GM18909 (cell line): ENCODE measurements around the gene KCNK1.
A peak's percentile ranks its signal among the peaks of the same experiment; 100 is the strongest.

Experiments used
- ATAC-seq: cut with Tn5 transposase; IDR thresholded peaks from one replicate; pipeline ENCODE4 v1.9.1; 2021; ENCODE audit warnings: mild to moderate bottlenecking; ENCODE audit not compliant: unreplicated experiment, poor library complexity

KCNK1 gene

DNA sequence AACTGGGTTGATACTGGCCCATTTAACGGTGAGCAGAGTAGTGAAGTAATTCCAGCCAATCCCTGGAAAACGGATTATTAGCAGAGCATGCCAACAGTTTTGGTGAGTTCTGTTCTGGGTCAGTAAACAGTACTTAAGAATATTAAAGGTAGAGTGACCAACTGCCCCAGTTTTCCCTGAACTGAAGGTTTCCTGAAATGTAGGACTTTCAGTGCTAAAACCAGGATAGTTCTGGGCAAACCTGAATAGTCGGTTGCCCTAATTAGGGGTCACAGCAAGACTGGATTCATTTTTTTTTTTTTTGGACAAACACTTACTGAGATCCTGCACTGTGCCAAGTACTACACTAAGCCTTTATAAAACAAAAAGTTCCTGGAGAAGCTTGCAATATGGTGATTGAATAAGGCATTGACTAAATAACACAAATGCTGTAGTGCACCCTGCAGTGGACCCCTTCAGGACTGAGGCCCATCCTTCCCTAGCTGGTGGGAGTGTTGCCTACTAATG is 75.9 kb downstream of the KCNK1 start:
- ATAC-seq: no peak

DNA sequence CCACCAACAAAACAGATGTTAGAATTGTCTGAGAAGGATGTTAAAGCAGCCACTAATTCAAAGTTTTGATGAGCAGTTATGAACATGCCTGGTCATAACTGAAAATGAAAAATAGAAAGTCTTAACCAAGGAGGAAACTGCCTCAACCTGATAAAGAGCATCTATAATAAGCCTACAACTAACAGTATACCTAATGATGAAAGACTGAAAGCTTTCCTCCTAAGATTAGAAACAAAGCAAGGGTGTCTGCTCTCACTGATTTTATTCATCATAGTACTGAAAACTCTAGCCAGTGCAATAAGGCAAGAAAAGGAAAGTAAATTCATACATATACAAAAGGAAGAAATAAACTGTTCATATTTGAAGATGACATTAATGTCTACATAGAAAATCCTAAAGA is 82.0 kb downstream of the KCNK1 start:
- peak; percentile 51 for ATAC-seq

DNA sequence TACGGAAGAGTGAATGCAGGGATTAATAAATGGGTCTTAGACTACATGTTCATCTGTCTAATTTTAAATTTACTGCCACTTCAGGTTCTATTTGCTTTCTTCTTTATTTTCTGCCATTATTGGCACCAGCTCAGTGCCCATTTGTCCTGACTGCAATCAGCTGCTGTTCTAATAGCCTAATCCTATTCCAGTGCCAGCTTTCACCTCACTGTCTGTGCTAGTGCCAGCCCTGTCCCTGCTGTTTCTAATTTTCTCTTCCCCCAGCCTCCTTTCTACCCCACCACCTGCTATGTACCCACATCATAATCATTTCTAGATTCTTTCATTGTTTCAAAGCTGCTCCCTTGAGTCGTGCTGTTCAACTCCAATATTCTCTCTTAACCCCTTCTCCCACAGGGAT is 86.4 kb downstream of the KCNK1 start:
- no peak for ATAC-seq

DNA sequence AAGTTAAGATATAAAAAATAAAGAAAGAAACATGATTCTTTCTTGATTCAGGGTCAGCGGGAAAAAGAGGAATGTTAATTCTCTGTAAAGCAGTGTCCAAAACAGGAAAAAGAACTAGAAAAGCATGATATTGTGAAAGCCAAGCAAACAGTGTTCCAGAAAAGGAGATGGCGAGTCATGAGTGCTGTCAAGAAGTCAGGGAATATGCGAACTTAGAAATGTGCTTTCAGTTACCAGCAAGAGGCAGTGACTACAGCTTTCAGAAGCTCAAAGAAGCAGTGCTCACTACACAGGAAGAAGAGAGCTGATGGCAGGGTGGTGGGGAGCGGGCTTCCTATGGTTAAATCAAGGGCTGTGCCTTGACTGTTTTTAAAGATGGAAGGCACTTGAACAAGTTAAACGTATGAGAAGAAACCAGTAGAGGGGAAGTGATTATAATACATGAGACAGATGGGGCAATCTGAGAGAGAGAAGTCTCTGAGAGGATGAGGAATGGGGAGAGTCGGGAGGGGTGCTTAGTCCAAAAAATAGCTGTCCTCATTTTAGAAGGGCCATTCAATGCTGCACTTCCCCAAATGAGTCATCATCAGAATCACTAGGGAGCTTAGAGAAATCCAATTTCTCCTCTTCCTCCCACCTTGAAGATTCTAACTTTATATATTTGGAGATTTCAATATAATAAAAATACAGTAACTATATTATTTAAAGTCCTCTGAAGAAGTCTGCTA is 90.4 kb downstream of the KCNK1 start:
- ATAC-seq: no peak

DNA sequence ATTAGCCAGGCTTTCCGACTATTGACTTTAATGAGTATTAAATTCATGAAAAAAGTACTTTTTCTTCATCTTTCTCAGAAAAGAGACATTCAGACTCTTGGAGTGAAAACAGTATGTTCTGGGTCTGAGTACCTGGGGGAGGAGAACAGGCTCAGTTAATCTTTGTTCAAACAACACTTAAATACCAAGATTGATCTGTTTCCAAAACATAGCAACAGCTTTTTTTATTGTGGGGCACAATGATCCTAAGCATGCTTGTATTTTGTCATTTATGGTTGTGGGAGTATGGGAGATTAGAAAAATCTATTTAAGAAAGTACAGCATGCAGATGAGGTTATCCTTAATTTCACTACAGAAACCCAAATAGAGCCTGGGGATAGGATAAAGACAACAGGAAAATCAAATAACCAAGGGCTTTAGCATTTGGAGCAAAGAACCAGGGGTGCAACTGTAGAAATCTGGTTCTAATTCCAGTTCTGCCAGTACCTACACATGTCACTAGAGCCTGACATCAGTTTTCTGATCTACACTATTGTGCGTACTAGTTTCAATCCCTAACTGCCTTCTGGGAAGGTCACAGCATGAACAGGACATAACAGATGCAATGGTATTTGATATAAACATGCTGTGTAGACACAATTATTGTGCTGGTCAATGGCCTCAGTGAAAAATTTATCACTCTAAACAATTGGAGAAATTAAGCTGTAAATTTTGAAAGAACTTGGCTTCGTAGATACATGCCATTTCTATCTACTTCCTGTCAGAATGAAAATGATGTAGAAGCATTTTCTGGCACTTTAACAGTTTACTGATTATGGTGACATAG is 91.2 kb downstream of the KCNK1 start:
- ATAC-seq: no peak

DNA sequence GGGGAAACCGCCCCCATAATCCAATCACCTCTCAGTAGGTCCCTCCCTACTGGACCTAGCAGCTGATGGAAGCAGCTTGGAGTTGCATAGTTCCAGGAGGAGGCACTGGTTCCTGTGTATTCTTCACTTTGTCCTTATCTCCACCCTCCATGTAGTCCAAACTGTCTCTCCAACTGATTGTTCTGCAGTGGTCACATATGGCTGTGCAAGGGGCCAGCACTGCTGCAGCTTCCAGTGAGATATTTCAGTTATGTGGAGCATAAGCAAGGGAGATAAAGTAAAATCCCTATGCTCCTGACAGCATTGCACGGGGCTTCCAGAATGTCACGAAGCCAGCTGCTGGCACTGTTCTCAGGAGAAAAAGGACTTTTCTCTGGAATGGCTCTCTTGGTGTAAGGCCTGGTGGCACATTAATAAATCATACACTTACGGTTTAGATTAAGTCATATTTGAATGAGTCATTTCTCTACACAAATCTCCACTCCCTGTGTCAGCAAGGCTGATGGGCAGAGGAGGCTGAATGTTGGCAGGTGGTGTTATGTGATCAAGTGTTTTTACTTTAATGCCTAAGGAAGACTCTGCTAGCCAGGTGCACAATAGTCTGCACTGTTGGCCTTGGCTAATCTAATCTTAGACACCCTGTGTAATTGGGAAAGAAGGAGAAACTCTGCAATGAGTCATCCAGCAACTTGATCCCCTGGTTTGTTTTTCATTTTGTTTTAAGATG is 93.4 kb downstream of the KCNK1 start:
- ATAC-seq: no peak

DNA sequence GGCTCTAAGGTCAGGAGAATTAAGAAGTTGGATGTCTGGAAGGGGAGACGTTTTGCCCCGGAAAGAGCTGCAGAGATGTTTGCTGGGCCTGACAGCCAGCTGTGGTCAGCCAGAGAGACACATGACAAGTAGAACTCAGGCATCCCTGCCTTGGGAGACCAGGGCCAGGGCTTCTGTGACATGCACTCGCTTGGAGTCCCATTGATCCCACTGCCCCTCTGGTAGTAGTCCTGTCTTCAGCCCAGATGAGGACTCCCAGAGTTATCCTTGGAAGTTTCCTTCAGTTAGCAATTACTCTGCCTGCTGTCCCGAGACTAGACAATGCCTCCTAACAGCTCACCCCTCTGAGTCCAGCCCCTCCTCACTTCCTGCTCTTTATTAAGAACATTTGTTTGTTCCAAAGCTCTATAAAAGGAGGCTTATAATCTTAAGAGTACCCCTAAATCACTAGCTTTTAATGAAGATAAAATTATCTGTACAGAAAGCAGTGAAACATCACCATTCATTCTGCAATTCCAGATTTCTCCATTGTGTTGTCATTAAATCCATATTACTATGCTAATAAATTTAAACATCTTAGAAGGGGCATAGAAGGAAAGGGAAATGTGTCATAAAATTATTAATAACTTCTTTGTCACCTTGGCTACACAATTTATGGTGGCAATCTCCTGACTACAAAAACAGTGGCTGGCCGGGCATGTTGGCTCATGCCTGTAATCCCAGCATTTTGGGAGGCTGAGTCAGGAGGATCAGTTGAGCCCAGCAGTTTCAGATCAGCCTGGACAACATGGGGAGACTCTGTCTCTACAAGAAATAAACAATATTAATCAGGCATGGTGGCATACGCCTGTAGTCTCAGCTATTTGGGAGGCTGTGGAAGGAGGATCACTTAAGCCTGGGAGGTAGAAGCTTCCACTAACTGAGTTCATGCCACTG is 94.2 kb downstream of the KCNK1 start:
- no peak for ATAC-seq

DNA sequence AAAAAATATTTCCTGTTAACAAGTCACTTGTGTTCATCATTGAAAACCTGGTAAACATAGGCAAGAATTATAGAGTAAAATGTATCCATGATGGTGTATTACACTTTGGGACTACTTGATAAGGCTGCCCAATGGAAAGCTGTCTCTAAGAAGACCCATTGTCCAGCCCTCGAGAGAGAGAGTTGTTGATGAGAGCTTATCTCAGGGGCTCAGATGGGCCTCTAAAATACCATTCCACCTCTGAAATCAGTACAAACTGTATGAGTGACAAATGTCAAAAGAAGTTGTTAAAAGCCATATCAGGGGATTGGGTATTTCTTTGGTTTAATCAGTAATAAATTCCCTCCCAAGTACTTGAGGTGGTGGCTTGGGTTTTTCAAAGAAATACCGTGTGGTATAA is 96.1 kb downstream of the KCNK1 start:
- ATAC-seq: no peak

DNA sequence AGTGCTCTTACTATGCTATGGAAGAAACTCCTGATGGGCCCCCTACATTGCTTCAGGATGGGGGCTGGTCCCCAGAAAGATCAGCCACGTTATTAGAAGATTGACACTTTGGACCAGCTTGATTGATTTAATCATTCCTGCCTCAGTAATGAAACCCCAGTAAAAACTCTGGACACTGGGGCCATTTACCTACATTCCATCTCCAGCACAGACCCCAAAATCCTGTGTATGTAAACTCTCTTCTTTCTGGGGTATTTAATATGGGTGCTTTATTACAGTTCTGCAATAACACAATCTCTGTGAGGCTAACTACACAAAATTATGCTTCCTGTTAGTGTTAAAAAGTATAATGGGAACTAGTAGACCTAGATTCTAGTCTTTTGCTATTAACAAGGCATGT is 96.6 kb downstream of the KCNK1 start:
- no peak for ATAC-seq

DNA sequence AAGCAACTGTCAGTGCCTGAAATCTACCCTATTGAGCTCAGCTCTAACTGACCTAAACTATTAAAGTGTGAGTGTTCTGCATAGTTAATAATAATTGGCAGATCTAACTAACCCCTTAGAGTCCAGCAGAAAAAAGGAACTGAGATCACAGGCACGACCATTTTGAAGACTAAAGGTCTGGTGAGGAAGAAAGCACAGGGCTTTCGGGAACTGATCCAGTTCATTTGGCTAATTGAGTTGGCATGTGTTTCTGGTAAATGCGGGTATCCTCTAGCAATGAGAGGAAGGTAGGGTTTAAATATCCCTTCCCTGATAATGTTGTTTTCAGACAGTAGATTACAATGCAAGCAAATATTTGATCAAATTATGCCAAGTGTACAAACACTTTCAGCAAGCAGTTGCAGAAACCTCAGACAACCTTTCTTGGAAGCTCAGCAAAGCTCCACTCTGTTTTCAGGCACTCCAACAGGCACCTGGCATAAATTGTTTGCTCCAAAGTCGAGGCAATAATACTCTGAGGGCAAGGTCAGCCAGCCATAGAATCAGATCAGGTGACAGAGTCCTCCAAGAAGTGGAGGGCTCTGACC is 100.8 kb downstream of the KCNK1 start:
- ATAC-seq: no peak

DNA sequence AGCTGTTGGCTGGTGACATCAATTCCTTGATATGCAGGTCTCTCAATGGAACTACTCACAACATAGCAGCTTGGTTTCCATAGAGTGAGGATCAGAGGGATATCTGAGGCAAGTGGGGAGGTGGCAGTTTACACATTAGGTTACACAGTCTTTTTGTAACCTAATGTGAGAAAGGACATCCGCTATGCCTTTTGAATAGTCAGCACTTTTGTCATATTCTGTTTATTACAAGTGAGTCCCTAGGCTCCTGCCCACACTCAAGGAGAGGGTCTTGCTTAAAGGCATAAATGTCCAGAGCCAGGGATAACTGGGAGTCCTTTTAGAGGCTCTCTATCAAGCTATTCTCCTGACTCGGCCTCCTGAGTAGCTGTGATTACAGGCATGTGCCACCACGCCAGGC is 104.2 kb downstream of the KCNK1 start:
- ATAC-seq: no peak

DNA sequence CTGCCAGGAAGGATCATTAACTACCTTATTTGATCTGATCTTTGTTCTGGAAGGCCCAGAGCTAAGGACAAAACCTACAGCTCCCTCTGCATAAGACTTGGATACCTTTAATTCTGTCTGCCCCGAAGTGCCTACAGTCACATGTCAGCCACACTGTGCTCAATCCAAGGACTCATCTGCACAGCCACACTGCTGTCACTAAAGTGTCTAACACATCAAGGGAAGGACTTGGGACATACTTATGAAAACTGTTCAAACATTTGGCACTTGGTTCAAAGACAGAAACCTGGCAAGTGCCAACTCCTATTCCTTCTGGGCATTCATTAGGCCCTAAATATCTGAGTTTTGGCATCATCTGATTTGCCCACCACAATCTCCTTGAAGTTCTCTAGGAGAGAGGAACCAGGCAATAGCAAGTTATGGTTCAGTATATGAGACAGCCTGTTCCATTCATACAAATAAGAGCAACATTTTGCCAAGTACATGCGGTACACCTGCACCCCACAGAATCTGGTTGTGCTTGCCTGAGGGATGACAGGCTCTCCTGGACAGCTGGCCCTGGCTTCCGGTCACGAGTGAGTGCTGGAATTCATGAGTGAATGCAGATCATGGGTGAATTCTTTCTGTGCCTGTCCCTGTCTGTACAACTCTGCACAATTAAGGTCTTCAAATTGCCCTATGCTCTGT is 105.9 kb downstream of the KCNK1 start:
- ATAC-seq: no peak

DNA sequence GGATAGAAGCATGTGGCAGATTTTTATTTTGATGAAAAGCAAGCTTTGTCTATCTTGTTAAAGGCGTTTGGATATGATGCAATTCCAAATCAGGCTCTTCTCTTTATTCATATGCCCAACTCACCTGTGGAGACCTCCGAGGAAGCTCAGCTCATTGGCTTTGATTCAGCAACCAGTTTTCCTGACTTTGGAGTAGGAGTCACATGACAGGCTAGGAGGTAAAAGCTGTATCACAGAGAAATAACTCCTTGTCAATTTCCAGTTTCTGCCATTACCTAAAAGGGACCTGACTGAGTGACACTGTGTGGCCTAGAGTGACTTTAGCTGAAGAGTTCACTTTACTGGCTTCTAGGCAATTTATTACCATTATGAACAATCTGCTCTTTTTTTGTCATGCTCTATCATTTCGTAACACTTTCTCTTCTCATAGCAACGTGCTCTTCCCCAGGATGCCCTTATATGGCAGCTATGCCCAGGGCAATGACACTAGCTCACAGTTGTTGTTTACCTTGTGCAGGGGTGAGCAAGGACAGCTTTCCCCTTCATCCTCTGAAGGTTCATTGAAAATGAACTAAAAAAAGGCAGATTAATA is 107.2 kb downstream of the KCNK1 start:
- peak; percentile 47 for ATAC-seq
